Muscle of back (tissue), 11 donors: ENCODE data around the gene ESR1. TPM values are rescaled to one million over a fixed set of nuclear protein-coding genes. Genes with fewer than 3 reads are reported as not detected.

Source experiments
- DNase-seq, 3 donors: peaks; one replicate each; pipeline versions ENCODE4 v3.0.0 to v3.0.0-alpha.2; 2013
- polyA plus RNA-seq, 10 donors: library from polyadenylated mRNA; unstranded; fragments of 120-200 nt; gene quantifications; one replicate each; pipeline ENCODE4 v1.2.1, GENCODE V29; 2013; ENCODE audit not compliant: insufficient read length in 10 of 10

ESR1 gene
- polyA plus RNA-seq, 10 donors = 0.95 to 4.0 (median 1.9) TPM

DNA sequence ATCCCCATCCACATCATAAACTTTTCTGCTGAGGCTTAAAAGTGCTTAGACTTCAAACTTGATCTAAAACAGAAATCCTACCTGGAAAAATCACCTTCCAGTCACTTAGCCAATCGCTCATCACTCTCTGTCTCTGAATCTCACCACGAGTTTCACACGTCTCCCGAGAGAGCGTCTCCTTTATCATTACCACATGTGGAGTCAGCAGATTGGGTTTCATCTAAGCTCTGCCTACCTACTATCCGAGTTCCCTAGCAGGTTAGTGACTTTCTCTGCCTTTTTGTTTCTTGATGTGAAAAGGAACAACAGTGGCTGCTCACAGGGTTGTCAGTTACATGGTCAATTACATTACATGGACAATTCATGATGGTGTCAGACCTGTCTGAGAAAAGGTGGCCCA is 286.2 kb downstream of the ESR1 start:
- no peak for DNase-seq

DNA sequence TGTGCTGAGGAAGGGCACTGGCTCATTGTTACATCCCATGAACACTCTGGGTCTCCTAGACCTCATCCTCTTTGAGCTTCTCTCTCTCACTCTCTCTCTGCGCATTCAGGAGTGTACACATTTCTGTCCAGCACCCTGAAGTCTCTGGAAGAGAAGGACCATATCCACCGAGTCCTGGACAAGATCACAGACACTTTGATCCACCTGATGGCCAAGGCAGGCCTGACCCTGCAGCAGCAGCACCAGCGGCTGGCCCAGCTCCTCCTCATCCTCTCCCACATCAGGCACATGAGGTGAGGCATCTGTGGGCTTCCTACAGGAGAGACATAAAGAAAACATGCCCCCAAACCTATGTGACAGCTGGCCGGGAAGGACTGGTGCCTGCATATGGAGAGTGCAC is 286.8 kb downstream of the ESR1 start:
- no peak for DNase-seq

DNA sequence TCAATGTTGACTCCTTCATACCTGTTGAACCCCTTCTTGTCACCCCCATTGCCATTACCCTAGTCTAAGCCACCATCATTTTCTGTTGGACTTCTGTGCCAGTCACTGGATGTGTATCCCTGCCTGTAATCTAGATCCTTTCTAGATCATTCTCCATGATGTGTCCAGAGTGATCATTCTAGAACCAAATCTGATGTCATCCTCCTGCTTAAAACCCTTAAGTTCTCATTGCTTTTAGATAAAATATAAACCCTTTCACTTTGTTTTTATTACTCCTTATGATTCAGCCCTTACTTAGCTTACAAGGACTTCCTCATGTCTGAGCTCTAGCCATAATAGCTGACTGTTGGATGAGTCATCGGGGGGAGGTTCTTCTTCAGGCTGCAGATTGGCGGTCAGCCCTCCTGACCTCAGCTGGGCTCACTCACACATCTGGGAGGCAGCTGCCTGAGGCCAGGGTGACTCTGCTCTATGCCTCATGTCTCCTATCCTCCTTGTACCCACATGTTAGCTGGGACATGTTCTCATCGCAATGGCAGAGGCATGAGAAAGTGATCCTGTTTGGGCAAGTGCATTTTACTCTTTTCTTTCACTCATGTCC is 287.6 kb downstream of the ESR1 start:
- DNase-seq = peak in 2 of 3 donors; percentile 59 to 95

DNA sequence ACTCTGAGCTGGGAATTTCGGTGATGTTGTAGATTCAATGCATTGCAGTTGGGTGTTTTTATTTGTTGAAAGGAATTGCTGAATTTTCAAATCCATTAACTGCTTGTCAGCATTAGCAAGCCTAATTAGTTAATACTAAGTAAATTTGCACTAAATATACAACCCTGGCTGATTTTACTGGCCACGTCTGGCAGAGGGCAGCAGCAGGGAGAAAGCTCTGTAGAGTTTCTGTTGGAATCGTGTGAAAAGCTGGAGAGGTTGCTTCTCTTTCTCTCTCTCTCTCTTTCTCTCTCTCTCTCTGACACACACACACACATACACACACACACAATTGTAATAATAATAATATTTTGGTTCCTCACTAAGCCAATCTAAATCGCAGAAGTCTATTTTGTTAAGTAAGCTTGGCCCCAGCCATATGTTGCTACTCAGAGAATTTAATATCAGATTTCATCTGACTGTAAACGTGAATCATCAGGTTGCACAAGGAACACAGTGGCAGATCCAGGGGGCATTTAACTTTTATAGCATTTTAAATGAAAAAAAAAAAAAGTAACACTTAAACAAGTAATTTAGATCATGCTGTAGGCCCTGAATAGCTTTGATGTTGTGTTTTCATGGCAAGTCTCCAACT is 289.5 kb downstream of the ESR1 start:
- peak in 2 of 3 donors; percentile 27 to 74 for DNase-seq

DNA sequence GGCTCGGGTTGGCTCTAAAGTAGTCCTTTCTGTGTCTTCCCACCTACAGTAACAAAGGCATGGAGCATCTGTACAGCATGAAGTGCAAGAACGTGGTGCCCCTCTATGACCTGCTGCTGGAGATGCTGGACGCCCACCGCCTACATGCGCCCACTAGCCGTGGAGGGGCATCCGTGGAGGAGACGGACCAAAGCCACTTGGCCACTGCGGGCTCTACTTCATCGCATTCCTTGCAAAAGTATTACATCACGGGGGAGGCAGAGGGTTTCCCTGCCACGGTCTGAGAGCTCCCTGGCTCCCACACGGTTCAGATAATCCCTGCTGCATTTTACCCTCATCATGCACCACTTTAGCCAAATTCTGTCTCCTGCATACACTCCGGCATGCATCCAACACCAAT is 291.2 kb downstream of the ESR1 start:
- no peak for DNase-seq

DNA sequence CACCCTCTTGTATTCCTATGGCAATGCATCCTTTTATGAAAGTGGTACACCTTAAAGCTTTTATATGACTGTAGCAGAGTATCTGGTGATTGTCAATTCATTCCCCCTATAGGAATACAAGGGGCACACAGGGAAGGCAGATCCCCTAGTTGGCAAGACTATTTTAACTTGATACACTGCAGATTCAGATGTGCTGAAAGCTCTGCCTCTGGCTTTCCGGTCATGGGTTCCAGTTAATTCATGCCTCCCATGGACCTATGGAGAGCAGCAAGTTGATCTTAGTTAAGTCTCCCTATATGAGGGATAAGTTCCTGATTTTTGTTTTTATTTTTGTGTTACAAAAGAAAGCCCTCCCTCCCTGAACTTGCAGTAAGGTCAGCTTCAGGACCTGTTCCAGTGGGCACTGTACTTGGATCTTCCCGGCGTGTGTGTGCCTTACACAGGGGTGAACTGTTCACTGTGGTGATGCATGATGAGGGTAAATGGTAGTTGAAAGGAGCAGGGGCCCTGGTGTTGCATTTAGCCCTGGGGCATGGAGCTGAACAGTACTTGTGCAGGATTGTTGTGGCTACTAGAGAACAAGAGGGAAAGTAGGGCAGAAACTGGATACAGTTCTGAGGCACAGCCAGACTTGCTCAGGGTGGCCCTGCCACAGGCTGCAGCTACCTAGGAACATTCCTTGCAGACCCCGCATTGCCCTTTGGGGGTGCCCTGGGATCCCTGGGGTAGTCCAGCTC is 292.1 kb downstream of the ESR1 start:
- DNase-seq = no peak

DNA sequence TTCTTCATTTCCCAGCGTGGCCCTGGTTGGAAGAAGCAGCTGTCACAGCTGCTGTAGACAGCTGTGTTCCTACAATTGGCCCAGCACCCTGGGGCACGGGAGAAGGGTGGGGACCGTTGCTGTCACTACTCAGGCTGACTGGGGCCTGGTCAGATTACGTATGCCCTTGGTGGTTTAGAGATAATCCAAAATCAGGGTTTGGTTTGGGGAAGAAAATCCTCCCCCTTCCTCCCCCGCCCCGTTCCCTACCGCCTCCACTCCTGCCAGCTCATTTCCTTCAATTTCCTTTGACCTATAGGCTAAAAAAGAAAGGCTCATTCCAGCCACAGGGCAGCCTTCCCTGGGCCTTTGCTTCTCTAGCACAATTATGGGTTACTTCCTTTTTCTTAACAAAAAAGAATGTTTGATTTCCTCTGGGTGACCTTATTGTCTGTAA is 292.7 kb downstream of the ESR1 start:
- peak in 2 of 3 donors; percentile 51 to 72 for DNase-seq

DNA sequence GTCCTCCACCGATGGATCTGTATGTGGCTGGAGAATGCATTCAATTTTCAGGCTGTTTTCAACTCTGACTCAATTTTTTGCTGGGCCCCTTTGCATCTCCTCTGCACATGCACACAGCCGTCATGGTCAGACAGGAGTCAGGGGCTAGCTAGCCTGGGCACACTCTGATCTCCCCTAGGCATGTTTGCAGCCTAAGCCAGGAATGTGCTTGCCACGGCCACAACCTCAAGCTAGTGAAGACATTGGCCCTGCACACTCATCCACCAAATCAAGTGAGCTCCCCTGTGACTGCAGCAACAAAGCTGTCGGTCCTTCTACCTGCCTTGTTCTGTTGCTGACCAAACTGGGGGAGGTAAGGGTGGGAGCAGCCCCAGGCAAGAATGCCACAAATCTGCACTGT is 300.5 kb downstream of the ESR1 start:
- no peak for DNase-seq

DNA sequence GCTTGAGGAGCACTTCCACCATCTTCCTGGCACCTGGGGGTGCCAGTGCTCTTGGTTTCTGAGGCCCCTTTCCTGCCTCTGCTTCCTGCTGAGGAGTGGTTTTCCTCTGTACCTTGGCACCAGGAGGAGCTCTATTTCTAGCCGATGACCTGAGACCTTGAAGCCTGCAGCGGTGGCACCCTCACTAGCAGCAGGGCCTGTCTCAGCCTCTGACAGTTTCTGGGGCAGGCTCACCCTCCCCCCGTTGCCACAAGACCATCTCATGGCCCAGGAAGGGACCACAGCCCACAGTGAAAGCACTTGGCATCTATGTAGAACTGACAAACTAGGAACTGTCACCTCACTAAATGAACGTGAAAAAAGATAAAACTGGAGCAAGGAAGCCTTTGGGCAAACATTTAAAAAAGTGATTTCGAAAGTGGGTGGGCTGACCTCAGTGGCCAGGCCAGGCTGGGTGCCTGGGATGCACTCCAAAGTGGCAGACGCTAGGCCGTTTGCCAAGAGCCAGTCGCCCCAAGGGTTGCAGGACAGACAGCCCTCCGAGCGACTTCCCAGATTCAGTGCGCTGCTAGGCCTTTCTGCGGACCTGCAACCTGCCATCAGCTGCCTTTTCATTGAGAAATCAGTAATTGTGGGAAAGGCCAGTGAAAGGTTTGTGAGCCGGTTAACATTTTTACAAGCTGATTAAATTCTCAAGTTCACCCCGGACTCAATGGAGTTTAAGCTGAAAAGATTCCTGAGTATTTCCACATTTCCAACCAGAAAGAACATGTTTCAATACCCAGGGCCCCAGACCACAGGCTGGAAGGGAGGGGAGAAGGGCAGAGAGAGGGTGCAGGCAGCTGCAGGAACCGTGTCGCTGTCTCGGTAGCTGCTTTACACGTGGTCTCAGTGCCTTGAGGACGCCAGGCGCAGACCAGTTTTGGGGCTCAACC is 303.7 kb downstream of the ESR1 start:
- DNase-seq = peak in 1 of 3 donors; percentile 59

DNA sequence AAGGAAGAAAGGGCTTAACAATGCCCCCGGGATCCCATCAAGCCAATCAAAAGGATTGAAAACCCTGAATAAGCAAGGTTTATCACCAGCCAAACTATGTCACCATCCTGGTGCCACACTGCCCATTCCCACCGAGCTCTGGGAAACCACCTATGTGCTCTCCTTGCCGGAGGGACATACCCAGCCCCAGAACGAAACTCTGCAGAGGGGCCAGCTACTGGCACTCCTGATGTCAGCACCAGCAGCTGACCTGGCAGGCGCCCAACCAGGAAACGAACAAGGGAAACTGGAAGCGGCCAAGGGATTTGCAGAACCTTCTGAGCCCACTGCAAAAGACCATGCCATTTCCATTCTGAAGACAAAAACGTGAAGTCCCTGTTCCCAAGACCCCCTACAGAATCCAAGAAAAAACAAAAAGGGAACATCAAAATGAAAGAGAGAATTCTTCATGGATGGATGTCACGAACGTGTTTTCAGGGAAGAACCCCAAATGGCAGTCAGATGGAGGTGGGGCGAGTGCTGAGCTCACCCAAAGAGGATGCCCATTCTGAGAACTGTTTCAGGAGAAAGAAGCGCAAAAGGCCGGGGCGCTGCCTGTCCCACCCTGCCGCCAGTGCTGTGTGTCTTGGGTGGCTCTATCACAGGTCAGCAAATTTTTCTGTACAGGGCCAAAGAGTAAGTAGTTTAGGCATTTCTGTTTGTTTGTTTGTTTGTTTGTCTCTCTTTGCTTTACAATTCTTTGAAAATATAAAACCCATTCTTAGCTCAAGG is 305.2 kb downstream of the ESR1 start:
- peak in 2 of 3 donors; percentile 58 to 74 for DNase-seq

DNA sequence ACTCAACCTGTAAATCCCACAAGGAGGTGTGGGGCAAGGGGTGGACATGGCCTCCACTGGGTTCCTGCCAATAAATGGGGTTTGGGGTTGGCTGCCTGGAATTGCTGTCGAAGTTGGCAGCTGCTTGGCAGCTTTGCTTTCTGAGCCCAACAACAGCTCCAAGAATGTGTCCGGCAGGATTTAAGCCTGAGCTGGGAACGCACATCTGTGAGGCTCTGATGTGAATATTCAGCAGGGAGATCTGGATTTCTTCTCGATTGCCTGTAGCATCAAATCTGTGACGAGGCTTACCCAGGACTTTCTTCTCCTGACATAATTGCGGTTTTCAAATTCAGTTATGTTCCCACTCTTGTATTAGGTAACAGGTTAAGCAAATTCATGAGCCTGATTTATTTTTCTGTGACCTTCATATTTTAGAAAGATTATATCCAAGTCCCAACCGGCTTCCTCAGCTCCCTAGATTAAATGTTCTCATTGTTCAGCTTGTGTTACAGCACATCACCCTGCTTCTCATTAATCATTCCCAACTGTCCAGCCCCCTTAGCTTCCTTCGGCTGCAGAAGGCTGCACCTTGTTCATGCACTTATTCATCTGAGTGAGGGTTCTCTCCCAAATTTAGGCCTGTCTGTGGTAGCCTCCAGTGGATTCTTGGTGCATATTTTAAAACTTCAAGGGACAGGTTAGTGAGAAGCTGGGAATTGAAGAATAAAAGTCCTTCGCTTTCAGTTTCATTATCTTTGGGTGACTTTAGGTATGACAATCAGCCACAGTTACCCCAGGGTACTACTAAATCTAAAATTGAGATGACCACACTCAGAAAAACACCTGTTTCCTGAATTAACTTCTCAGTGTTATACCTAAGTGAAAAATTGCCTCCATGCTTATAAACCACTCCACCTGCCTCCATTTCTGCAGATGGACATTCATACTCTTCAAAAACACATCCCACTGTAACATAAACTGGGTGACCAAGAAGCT is 310.0 kb downstream of the ESR1 start:
- DNase-seq = peak in 1 of 3 donors; percentile 64

DNA sequence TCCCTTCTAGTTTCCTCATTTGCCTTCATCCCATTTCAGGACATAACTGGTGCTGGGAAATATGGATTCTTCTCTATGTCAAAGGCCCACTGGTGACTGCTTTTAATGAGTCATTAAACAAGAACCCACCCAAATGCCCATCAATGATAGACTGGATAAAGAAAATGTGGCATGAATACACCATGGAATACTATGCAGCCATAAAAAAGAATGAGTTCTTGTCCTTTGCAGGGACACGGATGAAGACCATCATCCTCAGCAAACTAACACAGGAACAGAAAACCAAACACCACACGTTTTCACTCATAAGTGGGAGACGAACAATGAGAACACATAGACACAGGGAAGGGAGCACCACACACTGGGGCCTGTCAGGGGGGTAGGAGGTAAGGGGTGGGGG is 310.7 kb downstream of the ESR1 start:
- DNase-seq = no peak

DNA sequence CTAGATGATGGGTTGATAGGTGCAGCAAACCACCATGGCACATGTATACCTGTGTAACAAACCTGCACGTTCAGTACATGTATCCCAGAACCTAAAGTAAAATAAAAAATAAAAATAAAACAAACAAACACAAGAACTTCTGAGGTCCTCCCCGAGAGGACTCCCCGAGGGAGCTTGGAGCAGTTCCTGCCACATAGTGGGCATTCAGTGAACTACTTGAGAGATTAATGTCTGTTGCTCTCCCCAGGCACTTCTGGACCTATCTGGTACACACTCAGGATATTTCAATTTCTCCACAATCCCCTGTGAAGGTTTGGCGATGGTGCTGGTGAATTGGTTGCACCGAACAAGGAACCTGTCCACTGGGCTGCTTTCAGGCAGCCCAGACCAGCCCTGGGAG is 311.2 kb downstream of the ESR1 start:
- DNase-seq = no peak

DNA sequence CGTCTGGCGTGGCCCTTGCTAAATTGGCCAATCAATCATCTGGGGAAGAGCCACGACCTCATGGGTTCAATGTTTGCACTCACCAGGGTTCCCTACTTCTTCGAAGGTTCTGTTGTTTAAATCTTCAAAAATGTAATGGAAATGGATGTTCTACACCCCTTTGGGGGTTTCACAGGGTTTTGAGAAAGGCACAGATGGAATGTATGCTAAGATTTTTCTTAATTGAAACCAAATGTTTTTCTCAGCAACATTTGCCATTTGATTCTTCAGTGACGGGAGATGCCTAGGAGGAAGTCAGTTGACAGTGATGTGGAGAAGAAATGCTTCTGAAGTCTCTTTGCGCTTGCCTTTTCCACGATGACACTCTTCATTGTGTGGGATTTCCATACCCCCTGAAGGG is 312.3 kb downstream of the ESR1 start:
- no peak for DNase-seq

DNA sequence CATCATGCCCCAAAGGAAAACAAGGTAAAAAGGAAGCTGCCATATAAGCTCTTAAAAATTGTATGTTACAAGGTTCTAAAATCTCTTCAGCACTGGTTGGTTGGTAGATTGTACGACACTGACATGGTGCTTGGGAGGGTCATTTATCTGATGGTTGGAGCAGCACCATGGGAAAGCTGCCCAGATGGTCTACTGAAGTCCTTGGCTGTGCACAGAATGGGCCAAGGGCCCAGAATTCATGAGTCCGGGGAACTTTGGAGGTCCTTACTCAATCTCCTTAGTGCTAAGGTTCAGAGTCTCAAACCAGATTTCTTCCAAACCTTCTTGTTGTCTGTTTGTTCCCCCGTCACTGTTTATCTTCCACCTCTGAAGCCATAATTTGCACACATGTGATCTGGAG is 314.4 kb downstream of the ESR1 start:
- no peak for DNase-seq

DNA sequence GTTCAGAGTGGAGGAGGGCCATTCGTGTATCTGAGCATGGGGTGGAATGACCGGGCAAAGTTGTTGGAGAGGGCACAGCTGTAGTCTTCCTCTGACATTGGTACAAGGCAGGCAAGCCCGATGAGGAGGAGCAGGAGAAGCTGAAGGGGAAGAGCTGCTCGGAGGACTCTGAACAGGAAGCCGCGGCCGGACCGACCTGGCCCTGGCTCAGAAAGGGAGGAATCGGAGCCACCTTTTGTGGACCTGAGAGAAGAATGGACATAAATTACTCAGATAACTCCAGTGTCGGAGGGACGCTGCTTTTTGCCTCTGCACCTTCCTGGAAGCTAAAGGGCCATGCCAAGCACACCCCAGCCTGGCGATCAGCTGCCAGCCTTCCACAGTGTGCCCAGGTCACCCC is 315.0 kb downstream of the ESR1 start:
- DNase-seq = no peak

DNA sequence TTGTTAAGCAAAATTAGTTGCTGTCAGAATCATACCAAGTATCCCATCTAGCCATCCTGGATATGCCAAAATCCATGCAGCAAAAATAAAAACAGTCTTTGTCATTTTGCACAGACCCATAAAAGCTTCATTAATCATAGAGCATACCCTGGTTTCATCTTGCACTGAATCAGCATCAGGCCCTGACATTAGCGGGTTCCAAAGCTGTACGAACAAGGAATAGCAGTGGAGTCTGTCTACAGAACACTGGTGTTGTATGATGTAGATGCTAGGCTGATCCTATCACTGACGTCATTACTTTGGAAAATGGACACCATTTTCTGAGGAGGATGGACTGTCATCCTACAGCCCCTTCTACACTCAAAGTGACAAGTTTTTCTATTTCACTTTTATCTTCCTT is 315.6 kb downstream of the ESR1 start:
- DNase-seq = no peak

DNA sequence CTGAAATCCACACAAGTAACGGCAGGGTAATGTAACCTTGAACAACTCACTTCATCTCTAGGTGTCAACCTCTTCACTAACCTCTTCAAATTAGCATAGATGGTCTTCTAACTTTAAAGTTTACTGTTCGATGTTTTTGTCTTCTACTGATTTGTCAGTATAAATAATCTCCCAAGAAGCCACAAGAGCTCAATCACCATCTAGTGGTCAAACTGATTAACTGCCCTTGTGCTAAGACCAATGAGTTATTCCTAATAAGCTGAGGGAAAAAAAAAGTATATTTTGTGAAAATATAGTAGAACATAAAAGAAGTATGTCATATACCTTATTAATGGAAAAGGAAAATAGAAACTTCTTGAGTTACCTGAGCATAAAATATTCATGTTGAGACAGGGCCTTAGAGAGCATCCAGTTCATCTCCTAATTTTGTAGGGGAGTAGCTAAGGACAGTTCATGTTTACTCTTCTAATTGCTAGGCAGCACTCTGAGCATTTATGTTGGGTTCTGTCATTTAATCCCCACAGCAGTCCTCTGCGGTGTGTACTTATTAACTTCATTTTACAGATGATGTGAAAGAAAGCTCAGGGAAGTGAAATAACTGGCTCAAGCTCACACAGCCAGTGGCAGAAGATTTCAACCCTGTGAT is 317.1 kb downstream of the ESR1 start:
- DNase-seq = peak in 1 of 3 donors; percentile 49

DNA sequence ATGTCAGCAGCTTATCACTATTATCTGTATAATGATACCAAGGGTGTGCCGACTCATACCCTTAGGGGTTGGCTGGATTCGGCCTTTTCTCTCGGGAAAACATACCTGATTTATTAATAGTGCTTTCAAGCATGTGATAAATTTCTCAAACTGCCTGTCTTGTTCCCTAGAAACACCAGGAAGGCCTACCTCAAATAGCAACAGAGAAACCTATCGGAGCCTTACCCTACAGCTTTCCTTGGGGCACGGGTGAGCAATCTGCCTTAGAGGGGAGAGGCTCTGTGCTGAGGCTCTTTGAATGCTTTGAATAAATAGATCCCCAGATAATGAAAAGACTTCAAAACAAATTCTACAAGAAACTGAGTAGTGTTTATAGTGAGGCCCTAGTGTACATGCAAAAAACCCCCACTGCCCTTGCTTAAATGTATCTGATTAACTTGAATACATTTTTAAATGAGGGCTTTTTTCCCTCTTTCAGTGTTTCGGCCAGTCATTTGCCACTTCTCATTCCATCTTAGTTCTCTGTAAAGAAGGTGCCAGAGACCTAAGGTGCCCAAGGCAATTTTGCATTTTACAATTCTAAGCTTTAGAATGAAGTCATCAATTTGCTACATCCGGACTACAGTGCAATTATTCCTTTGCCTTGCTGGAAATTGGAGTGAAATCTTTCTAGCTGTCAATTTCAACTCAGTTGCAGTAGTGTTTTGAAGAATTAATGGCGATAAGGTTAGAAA is 320.1 kb downstream of the ESR1 start:
- no peak for DNase-seq
